ENCODE data around the gene LRIT3.

DNA sequence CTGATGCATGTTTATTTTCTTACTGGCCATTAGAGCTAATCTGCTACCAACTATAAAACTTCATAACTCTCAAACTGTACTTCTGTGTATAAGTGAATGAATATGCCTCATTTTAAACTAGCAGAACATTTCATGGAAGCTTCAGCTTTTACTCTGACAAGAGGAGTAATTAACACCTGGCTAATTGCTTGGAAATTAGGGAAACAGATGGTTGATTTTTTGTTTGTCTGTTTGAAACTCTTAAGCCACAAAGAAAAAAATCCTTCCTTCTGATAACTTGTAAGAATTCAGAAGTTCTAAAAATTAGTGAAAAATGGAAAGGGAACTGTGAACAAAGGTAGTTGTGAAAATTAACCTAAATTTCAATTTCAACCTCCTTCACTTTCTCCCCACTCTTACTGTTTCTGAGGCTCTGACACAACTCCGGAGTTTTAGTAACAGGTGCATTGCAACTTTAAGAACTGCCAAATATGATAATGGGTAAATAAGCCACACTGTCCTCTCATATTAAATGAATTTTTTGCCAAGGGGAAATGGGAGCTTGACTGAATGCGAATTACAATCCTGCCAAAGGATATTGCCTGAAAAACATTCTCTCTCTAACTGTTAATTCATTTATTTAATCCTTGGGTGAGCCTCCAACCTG is 65.8 kb downstream of the LRIT3 start:
- TF ChIP-seq YY1 (IDR thresholded peaks at IDR 0.05; ENCODE audit: insufficient read depth, insufficient read length) (no peak), ZNF274 (IDR thresholded peaks at IDR 0.05; ENCODE audit: low read depth, low read length) (no peak), SUZ12 (IDR thresholded peaks at IDR 0.05; ENCODE audit: extremely low read depth, insufficient read depth, insufficient read length) (no peak)
